GM19043 (cell line): ENCODE measurements around the gene PCNX4.

Experiments used
- ATAC-seq: cut with Tn5 transposase; IDR thresholded peaks from one replicate; pipeline ENCODE4 v1.9.1; 2021; ENCODE audit warnings: low read depth; ENCODE audit not compliant: unreplicated experiment

Gene PCNX4

DNA sequence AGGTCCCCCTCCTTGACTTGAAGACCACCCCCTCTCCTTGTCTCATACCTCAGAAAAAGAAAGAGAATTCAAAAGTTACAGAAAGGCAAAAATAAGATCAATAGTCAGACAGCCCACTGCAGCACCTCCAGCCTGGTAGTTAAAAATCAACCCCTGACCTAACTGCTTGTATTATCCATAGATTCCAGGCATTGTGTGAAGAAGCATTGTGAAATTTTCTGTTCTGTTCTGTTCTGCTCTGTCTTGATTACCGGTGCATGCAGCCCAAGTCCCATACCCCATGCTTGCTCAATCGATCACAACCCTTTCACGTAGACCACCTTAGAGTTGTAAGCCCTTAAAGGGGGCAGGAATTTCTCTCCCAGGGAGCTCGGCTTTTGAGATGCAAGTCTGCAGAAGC lies 79.2 kb downstream of the PCNX4 start:
- no peak for ATAC-seq

DNA sequence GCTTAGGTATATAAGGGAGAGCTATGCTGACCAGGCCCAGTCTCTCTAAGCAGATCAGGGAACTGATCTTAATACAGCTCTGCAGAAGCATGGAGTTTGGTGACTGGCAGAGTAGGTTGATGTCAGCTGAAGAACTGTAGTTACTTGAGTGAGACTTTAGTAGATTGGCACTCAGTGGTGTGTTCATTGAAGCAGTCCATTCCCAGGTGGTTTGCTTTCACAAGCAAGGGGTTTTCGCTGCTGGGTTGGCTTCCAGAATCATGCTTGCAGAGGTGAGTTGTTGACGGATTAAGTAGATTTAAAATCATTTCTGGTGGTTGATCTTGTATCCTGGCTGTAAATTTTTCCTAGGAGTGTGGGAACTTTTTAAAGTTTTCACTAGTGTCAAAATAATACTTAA lies 80.0 kb downstream of the PCNX4 start:
- no peak for ATAC-seq

DNA sequence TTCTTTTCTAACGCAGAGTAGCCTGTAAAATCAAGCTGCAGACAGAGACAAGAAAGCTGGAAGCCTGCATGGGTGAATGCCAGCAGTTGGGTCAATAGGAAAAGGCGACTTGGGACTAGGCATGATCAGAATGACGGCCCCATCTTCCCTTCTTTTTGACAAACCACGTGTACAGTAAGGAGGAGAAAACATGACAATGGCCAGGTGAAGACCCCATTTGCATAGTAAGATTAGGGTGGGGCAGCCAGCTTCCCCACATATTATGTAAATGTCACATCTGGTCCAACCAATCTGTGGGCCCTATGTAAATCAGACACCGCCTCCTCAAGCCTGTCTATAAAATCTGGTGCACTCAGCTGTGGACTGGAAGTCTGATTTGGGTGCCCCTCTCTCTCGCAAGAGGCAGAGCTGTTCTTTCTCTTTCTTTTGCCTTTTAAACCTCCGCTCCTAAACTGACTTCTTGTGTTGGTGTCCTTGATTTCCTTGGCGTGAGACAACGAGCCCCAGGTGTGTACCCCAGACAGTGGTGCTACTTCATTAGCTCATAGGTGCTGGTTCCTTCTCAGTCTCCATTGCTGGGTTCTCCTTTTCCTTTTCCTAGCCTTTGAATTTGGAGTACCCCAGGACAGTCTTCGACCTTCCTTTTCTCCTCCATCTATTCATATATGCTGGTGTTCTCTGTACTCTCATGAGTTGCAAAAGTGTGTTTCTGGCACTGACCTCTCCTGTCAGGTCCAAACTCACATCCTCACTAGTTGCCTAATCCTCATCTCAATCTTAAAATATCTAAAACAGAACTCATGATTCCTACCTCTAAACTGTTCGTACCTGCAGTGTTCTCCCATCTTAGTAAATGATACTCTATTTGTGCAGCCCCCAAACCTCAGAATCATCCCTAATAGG lies 82.9 kb downstream of the PCNX4 start:
- no peak for ATAC-seq

DNA sequence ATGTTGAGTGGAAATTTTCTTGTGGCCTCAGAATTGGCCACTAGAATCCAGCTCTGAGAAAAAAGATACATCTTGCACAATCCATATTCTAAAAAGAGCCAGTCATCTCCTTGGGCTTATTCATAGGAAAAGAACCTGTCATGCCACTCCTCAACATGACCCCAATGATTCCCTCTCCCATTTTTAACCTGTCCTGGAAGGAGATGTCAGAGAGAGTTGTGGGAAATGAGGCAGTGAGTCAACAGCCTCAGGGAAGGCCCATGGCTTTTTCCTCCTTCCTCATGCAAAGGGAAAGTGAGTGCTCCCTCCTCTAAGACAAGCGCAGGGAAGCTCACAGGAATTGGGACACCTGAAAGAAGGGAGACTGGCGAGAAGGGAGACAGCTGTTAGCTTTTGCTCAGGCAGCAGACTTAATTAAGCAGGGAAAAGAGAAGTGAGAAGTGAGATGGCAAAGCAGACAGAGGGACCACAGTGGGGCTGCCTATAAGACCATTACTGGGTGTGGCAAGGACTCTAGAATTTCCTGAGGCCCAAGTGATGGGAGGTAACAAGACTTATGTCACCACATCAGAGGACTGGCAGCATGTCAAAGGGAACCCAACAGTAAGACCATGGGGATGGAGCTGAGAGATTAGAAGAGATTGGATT lies 83.7 kb downstream of the PCNX4 start:
- no peak for ATAC-seq

DNA sequence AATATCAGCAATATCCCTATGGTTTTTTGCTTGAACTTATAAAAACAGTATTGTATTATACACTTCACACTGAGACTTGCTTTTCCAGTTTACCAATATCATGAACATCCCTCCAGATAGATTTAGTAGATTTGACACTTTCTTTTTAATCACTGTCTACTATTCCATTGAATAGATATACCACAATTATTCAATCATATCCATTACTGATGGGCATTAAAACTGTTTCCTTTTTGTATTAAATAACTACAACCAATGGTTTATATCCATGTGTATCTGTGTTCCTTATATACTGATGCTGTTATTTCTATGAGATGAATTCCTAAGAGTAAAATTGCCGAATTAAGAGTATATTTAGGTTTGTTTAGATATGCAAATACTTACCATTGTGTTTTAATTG lies 86.4 kb downstream of the PCNX4 start:
- no peak for ATAC-seq

DNA sequence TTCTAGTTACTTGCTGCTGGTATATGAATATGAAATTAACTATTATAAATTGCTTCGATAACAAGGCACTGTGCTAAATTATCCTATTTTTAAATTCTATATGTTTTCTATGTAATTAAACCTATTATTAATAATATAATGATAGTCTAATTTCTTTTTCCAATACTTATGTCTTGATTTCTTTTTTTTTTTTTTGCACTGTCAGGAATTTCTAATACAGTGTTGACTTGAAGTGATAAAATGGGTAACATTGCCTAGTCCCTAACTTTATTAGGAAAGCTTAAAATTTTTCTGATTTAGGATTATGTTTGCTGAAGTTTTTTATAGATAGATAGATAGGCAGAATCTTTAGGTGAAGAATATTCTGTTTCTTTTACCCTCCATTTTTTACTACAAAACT lies 87.1 kb downstream of the PCNX4 start:
- ATAC-seq, result no peak

DNA sequence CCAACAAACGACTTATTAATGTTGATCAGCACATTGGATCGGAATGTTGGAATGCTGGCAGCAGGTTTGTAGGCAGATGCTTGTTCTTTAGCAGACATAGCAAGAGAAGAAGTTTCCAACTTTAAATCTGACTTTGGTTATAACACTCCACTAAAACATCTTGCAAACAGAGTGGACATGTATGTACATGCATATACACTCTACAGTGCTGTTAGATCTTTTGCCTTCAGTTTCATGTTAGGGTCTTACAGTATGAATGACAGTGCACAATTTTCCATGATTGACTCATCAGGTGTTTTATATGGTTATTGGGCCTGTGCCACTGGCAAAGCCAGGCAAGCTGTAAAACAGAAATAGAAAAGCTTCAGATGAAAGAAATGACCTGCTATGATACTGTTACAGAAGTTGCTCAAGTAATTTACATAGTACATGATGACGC lies 87.7 kb downstream of the PCNX4 start:
- ATAC-seq, result no peak

DNA sequence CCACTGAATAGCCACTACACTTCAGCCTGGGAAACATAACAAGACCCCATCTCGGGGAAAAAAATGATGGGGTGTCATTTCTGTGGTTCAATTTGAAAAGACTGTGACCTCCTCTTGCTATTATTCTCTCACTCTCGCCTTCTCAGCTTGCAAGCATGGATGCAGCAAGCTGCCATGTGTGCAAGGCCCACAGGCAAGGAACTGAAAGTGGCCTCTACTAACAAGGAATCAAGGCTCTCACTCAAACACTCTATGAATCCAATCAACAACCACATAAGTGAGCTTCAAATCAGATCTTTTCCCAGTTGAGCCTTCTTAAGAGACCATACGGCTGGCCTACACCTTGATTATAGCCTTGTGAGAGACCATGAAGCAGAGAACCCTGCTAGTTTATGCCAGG lies 91.4 kb downstream of the PCNX4 start:
- ATAC-seq, result no peak

DNA sequence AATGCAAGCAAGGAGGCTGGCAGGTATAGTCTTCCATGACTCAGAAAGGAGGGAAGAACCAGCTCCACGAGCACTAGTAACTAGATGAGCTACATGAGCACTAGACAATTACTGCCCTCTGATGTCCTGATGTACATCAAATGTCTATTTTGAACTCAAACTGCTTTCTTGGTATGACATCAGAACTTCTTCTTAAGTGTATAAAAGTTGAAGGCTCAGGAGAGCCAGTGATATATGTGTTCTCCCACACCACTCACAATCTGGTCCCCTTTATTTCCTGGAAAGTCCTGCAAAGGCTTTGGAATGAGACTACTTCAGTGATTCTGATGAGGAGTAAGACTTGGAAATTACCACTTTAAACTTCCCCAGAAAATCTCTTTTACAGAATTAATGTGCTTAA lies 92.0 kb downstream of the PCNX4 start:
- ATAC-seq, result peak; percentile 37

DNA sequence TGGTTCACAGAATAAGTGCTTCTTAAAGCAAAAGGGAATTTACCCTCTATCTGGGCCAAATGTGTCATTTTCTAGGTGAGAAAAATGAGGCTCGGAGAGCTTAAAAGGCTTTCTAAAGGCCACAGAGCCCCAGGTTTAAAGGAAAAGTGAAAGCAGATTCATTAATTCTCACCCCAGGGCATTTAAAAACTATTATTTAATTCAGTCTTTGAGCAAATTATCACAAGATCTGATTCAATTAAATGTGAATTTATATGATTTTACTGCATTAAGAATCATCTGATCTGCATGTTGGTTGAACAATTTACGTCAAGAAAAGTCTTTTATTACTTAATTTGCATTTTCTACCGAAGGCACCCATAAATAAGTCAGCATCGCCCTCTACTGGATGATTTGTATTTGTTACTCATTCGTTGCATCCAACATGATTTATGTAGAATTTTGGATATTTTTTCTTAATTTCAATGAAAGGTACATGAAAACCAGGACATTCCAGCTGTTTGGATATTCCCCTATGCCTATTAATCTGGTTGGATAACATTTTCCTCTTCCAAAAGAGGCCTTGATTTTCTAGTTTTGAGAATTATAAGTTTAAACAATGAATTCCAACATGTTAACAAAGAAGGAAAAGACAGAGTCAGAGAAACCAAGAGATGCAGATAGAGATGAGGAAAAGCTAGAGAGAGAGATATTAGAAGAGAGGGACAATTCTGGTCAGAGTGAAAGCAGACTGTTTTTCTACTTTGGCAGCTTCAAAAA lies 92.6 kb downstream of the PCNX4 start:
- peak; percentile 52 for ATAC-seq

DNA sequence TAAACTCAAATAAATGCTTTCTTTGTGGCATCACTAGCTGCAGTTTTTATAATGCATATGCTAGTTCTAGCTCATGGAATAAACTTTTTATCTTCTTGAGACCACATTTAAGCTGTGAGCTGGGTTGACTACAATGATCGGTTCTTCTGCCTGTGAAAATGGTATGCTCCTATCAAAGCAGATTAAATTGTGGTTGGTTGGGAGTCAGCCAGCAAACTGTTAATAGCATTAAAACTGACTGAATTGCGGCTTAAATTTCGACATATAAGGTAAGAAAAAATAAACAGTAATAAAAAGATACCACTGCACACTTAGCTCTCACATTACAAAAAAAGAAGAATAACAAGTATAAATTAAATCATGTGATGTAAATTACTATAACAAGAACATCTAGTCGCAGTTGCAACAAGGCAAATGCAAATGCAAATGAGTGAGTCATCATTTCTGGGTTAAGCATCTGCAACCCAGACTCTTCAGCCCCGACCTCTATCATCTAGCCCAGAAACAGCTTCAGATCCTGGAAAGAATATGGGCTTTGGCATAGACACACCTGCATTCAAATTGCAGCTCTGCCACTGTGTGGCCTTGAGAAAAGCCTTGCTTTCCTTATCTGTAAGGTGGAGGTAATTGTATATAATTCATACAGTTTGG lies 93.3 kb downstream of the PCNX4 start:
- ATAC-seq, result no peak

DNA sequence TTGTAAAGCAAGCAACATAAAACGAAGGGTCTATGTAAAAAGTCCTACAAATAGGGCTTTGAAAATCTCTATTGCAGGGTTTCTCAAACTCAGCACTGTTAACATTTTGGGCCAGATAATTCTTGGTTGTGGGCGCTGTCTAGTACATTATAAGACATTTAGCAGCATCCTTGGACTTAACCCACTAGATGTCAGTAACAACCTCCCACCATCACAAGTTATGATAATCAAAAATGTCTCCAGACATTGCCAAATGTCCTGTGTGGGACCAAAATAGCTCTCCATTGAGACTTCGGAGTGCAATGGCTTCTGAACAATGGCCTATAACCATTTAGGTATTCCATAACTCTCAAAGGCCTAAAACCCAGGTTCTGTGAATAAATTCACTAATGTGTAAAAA lies 96.4 kb downstream of the PCNX4 start:
- no peak for ATAC-seq

DNA sequence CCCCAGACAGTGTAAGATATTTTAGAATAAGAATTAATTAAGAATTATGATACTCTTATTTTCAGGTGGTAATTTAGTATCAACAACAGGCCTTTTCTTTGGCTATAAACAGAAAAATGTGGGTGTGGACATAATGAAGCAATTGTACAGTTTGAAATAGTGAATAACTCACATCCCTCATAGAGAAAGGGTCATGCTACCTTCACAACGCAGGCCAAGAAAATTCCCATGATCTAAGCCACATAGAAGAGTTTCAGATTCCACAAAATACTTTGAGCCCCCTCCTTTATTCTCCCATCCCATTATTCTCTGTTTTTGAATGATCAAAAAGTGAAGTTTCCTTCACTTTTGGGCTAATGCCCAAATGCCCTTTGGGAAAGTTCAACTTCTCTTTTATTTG lies 97.0 kb downstream of the PCNX4 start:
- no peak for ATAC-seq

DNA sequence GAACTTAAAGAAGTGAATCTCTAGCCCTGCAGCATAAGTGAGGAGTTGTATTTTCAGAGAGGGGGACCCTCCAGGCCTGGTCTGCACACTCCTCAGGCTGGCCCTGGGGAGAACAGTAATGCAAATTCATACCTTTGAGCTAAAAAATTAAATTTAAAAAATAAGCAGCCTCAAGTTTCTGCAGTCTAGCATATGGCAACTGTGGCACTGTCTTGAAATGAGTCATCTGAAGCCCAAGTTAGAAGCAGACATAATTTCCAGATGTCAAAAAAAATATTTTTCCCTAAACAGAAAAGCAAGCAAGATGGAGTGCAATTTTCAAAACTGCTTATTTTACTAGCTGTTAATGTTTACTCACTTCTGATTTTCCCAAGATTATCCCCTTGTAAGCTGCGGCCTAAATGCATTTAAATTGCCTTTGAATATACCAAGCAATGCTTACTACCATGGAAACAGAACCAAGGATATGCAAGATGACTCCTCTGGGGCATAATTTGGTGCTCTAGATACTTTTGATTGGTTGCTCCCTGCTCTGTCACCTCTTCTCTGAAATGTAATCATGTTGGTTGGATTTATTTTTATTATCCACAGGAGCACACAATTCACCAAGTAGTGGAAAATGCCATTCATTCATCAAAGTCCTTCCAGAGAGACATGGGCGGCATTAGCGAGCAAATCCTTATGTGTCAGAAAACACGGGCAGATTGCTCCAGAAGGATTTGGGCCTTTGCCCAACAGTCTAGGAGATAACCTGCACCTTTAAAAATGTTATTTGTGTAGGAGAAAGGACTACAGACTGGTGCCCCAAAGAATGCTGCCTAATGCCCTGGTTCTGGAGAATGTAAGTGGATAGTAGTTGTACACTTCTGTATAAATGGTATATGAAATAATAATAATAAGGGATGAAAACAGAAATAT lies 98.5 kb downstream of the PCNX4 start:
- ATAC-seq, result no peak

DNA sequence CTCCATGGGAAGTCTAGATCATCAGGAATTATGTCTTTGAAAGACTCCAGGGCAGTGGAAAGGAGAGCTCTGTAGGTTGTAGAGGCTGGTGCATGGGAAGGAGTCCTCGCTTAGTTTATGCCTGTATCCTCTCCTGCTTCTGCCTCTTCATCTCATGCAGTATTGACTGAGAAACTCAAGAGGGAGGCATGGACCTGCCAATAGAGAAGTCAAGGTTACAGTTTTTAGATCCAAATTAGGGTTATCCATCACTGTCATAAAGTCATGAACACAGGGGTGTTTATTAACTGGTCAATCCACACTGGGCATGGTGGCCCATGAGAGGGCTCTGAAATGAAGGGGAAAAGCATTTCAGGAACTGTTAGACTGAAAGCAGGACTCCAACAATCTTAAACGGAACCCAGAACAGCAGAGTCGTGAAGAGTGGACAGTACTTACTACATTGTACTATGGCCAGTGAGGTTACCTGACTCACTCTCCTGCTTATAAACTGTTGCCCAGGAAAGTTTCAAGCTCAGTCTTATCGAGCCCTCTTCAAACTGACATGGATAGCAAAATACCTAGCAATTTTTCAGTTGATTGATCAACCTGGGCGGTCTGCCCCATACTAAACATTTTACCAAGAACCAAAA lies 103.6 kb downstream of the PCNX4 start:
- ATAC-seq, result peak; percentile 82

DNA sequence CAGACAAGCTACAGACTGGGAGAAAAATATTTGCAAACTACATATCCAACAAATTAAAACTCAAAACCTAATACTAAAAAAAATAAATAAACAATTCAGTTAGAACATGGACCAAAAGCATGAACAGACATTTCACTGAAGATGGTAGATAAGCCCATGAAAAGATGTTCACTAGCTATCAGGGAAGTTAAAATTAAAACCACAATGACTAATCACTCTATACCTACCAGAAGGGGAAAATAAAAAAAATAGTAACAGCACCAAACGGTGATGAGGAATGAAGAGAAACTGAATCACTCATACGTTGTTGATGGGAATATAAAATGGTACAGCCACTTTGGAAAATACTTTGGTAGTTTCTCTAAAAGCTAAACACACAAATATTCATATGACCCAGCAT lies 104.6 kb downstream of the PCNX4 start:
- ATAC-seq, result no peak

DNA sequence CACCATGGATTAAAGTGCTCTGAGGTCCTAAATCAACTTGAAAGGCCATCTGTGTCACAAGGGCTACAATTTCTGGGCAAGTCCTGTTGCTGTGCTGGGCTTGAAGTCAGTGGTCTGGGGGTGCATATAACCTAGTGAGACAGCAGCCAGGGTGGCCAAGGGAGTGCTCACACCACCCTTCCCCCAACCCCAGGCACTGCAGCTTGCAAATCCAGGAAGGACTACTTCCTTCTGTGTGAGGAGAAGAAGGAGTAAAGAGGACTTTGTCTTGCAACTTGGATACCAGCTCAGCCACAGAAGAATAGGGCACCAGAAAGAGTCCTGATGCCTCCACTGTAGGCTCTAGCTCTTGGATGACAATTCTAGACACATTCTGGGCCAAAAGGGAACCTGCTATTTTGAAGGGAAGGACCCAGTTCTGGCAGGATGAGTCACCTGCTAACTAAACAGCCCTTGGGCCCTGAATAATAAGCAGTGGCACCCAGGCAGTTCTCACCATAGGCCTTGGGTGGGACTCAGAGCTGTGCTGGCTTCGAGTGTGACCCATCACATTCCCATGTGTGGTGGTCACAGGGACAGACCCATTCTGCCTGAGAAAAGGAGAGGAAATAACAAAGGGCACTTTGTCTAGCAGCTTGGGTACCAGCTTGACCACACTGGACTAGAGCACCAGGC lies 106.0 kb downstream of the PCNX4 start:
- no peak for ATAC-seq

DNA sequence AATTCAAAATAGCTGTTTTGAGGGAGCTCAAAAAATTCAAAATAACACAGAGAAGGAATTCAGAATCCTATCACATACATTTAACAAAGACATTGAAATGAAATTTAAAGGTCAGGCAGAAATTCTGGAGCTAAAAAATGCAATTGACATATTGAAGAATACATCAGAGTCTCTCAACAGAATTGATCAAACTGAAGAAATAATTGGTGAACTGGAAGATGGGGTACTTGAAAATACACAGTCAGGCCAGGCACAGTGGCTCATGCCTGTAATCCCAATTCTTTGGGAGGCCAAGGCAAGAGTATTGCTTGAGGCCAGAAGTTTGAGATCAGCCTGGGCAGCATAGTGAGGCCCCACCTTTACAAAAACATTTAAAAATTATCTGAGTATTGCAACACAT lies 107.6 kb downstream of the PCNX4 start:
- no peak for ATAC-seq
